SK-N-SH (cell line): ENCODE measurements around the gene RBAK.

Source experiments
- FOXM1 ChIP-seq: IDR thresholded peaks from 2 replicates; pipeline ENCODE4 v1.4.0; 2012; ENCODE audit warnings: low read depth, mild to moderate bottlenecking
- TF ChIP-seq, protein P1 (sequence below): IDR thresholded peaks from 2 replicates; pipeline ENCODE4 v1.4.0; 2012; ENCODE audit warnings: low read depth
- TF ChIP-seq, protein P2 (sequence below): fragments of 200-600 bp; sonication (generic); IDR thresholded peaks from 2 replicates; pipeline ENCODE4 v1.6.1; 2017; ENCODE audit warnings: antibody characterized with exemption, mild to moderate bottlenecking, moderate library complexity
- TF ChIP-seq, protein P3 (sequence below): IDR thresholded peaks from 2 replicates; pipeline ENCODE4; 2012

DNA sequence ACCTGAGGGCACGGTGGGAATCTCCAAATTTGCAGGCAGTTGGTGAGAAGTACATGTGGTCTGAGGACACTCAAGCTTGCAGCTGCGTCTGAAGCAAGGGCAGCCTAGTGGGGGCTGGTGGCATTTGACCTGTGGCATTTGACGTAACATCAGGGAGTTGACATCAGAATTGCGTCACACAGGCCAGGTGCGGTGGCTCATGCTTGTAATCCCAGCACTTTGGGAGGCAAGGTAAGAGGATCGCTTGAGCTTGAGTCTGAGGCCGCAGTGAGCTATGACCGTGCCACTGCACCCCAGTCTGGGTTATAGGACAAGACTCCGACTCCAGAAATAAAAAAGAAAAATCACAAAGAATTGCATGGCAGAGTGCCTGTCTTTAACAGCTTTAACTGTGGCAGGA, 25.6 kb upstream of the RBAK start:
- TF ChIP-seq, protein P1, sequence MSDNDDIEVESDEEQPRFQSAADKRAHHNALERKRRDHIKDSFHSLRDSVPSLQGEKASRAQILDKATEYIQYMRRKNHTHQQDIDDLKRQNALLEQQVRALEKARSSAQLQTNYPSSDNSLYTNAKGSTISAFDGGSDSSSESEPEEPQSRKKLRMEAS: no peak
- no peak for TF ChIP-seq FOXM1
- TF ChIP-seq, protein P2, sequence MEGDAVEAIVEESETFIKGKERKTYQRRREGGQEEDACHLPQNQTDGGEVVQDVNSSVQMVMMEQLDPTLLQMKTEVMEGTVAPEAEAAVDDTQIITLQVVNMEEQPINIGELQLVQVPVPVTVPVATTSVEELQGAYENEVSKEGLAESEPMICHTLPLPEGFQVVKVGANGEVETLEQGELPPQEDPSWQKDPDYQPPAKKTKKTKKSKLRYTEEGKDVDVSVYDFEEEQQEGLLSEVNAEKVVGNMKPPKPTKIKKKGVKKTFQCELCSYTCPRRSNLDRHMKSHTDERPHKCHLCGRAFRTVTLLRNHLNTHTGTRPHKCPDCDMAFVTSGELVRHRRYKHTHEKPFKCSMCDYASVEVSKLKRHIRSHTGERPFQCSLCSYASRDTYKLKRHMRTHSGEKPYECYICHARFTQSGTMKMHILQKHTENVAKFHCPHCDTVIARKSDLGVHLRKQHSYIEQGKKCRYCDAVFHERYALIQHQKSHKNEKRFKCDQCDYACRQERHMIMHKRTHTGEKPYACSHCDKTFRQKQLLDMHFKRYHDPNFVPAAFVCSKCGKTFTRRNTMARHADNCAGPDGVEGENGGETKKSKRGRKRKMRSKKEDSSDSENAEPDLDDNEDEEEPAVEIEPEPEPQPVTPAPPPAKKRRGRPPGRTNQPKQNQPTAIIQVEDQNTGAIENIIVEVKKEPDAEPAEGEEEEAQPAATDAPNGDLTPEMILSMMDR: no peak
- TF ChIP-seq, protein P3, sequence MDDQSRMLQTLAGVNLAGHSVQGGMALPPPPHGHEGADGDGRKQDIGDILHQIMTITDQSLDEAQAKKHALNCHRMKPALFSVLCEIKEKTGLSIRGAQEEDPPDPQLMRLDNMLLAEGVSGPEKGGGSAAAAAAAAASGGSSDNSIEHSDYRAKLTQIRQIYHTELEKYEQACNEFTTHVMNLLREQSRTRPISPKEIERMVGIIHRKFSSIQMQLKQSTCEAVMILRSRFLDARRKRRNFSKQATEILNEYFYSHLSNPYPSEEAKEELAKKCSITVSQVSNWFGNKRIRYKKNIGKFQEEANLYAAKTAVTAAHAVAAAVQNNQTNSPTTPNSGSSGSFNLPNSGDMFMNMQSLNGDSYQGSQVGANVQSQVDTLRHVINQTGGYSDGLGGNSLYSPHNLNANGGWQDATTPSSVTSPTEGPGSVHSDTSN: no peak
